ENCODE results near the gene KRT222.

The KRT222 gene

GRCh38 chr17:40615068-40615840 is 49.7 kb downstream of the KRT222 start:
- peak; percentile 67 for DNase-seq (ENCODE audit: low spot score)

- DNase-seq (ENCODE audit: low spot score) = no peak
These were observed 50.4 kb downstream of the KRT222 start for GRCh38 chr17:40614431-40615067.

- DNase-seq (ENCODE audit: low spot score) = no peak
These were observed 51.4 kb downstream of the KRT222 start for GRCh38 chr17:40613467-40614154.

- DNase-seq (ENCODE audit: low spot score) = no peak
These were observed 52.3 kb downstream of the KRT222 start for GRCh38 chr17:40612599-40613244.

GRCh38 chr17:40611840-40612474 is 53.0 kb downstream of the KRT222 start:
- no peak for DNase-seq (ENCODE audit: low spot score)

GRCh38 chr17:40610359-40610758 is 54.6 kb downstream of the KRT222 start:
- DNase-seq (ENCODE audit: low spot score) = no peak

GRCh38 chr17:40608061-40608581 is 56.9 kb downstream of the KRT222 start:
- no peak for DNase-seq (ENCODE audit: low spot score)

- no peak for DNase-seq (ENCODE audit: low spot score)
These were observed 57.3 kb downstream of the KRT222 start for GRCh38 chr17:40607641-40608040.

- DNase-seq (ENCODE audit: low spot score) = no peak
These were observed 58.2 kb downstream of the KRT222 start for GRCh38 chr17:40606548-40607353.

- DNase-seq (ENCODE audit: low spot score) = no peak
These were observed 59.7 kb downstream of the KRT222 start for GRCh38 chr17:40605306-40605705.
